ENCODE data around the gene SHC1.

Gene SHC1

DNA sequence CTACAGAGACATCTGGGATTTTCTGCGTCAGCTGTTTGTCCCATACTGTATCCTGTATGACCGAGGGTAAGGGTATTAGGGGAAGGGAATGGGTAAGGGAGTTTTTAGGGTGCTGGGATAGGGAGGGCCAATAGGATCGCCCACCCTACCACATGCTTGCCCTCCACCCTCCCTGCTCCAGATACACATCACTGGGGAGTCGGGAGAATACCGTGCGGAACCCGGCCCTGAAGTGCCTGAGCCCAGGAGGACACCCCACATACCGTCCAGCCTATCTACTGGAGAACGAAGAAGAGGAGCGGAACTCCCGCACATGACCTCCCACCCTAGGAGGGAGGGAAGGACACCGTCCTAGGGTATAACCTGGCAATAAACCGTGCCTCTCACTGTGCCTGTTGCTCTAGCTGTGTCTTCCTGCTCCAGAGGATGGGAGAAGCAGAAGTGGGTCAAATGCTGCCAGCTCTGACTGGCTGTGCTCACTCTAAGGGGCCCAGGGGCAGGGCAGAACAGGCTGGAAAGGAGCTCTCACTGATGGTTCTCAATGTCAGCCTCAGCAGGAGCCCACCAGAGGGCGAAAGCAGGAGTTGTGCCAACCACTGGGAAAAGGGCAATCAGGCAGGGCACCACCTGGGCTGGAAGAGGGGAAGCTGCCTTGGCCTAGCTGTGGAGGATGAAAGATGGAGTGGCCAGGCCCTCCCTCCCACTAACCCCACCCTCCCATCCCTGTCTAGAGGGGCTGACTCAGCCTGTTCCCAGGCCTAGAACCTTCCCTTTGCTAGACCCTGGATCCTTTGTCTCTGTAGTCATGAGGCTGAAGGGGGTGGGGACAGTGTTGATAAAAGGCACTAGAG lies 22.4 kb upstream of the SHC1 start:
- Histone ChIP-seq H3K4me3 (ENCODE audit: low read length) (no peak overlapping the region), H3K4me1 (ENCODE audit: control insufficient read depth, low read length) (no peaks in the 10 kb centered on the region), H3K9me3 (ENCODE audit: control insufficient read depth, insufficient read depth, low read length) (no peaks in the 10 kb centered on the region), H4K20me1 (ENCODE audit: control insufficient read depth, insufficient read depth, low read depth, low read length) (peaks cover 8% of the 10 kb centered on the region; the same call in 1 of the 2 replicates), H3K9me2 (replicated peaks; ENCODE audit: control insufficient read depth, low read length) (no peaks in the 10 kb centered on the region), H3K27me3 (ENCODE audit: control insufficient read depth, low read length) (no peaks in the 10 kb centered on the region), H3K79me2 (ENCODE audit: control insufficient read depth, low read length) (peaks cover 14% of the 10 kb centered on the region), H3F3A (ENCODE audit: control insufficient read depth, insufficient read depth) (peaks cover 19% of the 10 kb centered on the region), H3K4me2 (ENCODE audit: low read length) (no peak overlapping the region), H3K27ac (ENCODE audit: low read depth, low read length) (no peak overlapping the region), H3K36me3 (ENCODE audit: control insufficient read depth, low read length) (peaks cover 29% of the 10 kb centered on the region)
- TF ChIP-seq, protein P1, sequence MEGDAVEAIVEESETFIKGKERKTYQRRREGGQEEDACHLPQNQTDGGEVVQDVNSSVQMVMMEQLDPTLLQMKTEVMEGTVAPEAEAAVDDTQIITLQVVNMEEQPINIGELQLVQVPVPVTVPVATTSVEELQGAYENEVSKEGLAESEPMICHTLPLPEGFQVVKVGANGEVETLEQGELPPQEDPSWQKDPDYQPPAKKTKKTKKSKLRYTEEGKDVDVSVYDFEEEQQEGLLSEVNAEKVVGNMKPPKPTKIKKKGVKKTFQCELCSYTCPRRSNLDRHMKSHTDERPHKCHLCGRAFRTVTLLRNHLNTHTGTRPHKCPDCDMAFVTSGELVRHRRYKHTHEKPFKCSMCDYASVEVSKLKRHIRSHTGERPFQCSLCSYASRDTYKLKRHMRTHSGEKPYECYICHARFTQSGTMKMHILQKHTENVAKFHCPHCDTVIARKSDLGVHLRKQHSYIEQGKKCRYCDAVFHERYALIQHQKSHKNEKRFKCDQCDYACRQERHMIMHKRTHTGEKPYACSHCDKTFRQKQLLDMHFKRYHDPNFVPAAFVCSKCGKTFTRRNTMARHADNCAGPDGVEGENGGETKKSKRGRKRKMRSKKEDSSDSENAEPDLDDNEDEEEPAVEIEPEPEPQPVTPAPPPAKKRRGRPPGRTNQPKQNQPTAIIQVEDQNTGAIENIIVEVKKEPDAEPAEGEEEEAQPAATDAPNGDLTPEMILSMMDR (IDR thresholded peaks at IDR 0.05; ENCODE audit: low read depth, low read length, poor library complexity, severe bottlenecking): no peak

DNA sequence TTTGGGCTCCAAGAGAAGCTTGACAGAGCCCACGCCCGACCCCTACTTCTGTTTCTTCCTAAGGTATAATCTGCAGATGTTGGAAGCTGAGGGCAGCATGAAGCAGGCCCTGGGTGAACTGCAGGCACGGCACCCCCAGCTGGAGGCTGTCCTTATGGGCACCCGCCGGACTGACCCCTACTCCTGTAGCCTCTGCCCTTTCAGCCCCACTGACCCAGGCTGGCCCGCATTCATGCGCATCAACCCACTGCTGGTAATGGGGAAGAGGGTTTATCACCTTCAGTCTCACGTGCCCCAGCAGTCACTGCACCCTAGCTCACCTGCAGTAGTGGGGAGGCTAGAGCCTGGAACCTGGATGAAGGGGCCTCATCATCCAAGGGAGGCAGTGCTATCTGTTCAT lies 19.7 kb upstream of the SHC1 start:
- Histone ChIP-seq H3K4me3 (ENCODE audit: low read length) (no peak overlapping the region), H3F3A (ENCODE audit: control insufficient read depth, insufficient read depth) (peaks cover 8% of the 10 kb centered on the region), H4K20me1 (ENCODE audit: control insufficient read depth, insufficient read depth, low read depth, low read length) (peaks cover 9% of the 10 kb centered on the region; the same call in 1 of the 2 replicates), H3K9me3 (ENCODE audit: control insufficient read depth, insufficient read depth, low read length) (no peaks in the 10 kb centered on the region), H3K36me3 (ENCODE audit: control insufficient read depth, low read length) (peaks cover 48% of the 10 kb centered on the region), H3K4me2 (ENCODE audit: low read length) (no peak overlapping the region), H3K27ac (ENCODE audit: low read depth, low read length) (no peak overlapping the region), H3K9me2 (replicated peaks; ENCODE audit: control insufficient read depth, low read length) (no peaks in the 10 kb centered on the region), H3K27me3 (ENCODE audit: control insufficient read depth, low read length) (no peaks in the 10 kb centered on the region), H3K4me1 (ENCODE audit: control insufficient read depth, low read length) (no peaks in the 10 kb centered on the region), H3K79me2 (ENCODE audit: control insufficient read depth, low read length) (peaks cover 38% of the 10 kb centered on the region)
- TF ChIP-seq, protein P1 (IDR thresholded peaks at IDR 0.05; ENCODE audit: low read depth, low read length, poor library complexity, severe bottlenecking): no peak
- TF ChIP-seq EZH2phosphoT487 (IDR thresholded peaks at IDR 0.05; ENCODE audit: borderline replicate concordance, low read length): no peak

DNA sequence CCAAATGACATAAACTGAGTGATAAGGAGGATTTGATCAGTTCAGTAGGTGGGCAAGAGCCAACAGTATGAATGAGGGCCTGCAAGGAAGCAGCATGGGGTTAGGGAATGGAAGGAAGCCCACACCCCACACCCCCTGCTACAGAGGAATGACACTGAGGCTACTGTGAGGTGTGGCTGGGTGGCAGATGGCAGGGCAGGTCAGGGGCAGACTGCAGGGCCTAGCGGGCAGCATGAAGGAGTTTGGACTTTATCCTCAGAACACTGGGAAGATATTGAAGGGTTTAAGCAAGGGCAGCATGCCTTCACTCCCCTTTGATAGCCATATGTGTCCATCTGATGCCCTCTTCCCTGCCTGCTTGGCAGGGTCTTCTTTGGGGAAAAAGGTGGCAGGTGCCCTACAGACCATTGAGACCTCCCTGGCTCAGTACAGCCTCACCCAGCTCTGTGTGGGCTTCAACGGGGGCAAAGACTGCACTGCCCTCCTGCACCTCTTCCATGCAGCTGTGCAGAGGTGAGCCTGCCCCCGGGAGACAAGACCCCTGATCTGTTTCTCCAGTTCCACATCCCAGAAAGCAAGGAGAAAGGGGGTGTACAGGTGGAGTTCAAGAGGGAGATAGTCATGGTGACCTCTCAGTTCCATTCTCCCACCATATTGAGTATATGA lies 18.8 kb upstream of the SHC1 start:
- TF ChIP-seq EZH2phosphoT487 (IDR thresholded peaks at IDR 0.05; ENCODE audit: borderline replicate concordance, low read length): no peak
- no peak overlapping the region for H3K4me3 ChIP-seq (ENCODE audit: low read length)
- H3K4me1 ChIP-seq (ENCODE audit: control insufficient read depth, low read length): peaks cover 6% of the 10 kb centered on the region
- no peak overlapping the region for H3K4me2 ChIP-seq (ENCODE audit: low read length)
- H3K36me3 ChIP-seq (ENCODE audit: control insufficient read depth, low read length): peaks cover 53% of the 10 kb centered on the region
- H3K27ac ChIP-seq (ENCODE audit: low read depth, low read length): no peak overlapping the region
- H3F3A ChIP-seq (ENCODE audit: control insufficient read depth, insufficient read depth): peaks cover 7% of the 10 kb centered on the region
- H4K20me1 ChIP-seq (ENCODE audit: control insufficient read depth, insufficient read depth, low read depth, low read length): peaks cover 9% of the 10 kb centered on the region; the same call in 1 of the 2 replicates
- H3K27me3 ChIP-seq (ENCODE audit: control insufficient read depth, low read length): no peaks in the 10 kb centered on the region
- peaks cover 47% of the 10 kb centered on the region for H3K79me2 ChIP-seq (ENCODE audit: control insufficient read depth, low read length)
- no peaks in the 10 kb centered on the region for H3K9me2 ChIP-seq (replicated peaks; ENCODE audit: control insufficient read depth, low read length)
- H3K9me3 ChIP-seq (ENCODE audit: control insufficient read depth, insufficient read depth, low read length): no peaks in the 10 kb centered on the region

Data from DOHH2 (cell line).